Globus pallidus (tissue), 1 donor: ENCODE data around the gene OAF.

Experiments
- DNase-seq: peaks from one replicate; pipeline ENCODE4 v3.0.0-alpha.2; 2015; ENCODE audit warnings: low spot score

The OAF gene

DNA sequence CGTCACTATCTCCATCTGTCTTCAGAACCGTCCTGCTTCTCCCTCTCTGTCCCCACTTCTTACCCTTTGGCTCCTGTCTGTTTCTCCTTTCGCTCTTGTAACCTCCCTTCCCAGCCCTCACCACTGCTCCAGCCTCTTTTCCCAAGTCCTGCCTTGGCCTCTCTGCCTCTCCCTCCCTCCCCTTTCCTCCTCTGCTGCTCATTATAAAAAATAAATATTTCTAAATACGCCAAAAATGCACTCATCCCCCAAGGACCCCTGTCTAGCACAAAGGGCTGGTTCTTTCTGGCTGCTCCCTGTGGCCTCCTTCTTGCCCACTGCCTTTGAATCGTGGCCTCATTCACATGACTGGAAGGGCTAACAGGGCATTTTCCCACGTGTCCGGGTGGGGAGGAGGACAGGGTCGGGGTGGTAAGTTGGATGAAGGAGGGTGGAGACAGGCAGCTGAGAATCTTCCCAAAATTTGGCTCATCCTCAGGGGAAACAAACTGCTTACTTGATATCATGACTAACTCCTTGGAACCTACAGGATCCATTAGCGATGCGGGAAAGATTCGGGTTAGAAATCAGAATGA, 26.4 kb upstream of the OAF start:
- DNase-seq, result no peak

DNA sequence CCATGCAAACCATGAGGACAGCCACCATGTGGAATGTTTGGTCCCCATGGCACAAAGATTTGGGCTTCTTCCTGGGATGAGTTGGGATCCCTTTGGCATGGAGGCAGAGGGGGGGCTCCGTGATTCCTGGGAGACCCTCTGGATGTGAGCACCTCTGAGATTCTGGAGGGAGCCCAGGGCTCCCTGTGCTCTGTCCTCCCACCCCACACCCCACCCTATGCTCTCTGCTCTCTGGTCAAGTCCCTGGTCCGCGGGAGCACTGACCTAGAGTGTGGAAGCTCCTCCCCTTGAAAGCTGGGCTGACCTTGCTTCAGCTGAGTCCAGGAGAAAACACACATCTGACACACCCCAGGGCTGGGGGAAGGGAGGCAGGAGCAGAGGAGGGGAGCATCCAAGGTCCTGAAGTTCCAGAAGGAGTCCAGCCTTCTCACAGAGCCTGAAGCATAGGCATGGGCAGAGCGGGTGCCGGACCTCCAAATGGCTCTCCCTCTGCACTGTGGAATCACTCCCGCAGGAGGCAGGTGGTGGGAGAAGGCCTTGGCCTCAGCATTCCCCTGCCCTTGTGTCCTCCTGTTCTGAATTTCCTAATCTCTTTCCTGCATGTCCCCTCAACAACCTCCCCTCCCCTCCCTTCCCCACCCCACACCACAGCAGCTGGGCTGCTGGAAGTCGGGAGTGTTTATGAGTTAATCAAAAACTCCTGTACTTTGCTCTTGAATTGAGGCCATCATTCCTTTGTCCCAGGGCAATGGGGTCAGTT, 25.7 kb upstream of the OAF start:
- no peak for DNase-seq

DNA sequence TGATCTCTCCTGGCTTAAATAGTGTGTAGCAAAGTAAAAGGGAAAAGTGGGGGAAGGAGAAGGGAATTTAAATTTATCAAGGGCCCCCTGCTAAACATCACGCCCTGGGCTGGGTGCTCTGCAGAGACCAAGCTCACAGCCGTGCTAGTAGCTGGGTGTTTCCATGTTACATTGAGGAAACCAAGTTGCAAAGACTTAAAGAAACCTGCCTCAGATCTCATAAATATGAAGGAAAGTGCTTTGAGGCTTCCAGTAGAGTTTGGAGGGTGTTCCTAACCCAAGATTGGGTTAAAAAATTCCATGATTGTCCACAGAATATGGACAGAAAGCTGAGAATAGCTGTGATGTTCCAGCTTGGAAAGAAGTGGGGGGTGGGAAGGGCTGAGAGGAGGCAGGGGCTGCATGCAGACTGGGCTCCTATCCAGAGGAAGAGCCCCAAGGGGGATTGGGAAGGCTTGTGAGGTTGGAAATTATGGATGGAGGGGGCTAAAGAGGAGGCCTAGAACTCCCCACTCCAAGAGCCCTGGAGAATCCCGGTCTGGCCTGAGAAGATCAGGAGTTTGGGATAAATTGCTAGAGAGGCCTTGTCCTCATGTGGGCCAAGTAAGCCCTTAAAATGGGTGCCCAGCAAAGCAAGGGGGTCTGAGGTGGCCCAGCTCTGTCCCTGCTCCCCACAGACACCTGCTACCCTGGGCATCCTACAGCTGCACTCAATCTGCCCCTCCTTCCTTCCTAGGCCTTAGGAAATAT, 25.0 kb upstream of the OAF start:
- DNase-seq, result no peak

DNA sequence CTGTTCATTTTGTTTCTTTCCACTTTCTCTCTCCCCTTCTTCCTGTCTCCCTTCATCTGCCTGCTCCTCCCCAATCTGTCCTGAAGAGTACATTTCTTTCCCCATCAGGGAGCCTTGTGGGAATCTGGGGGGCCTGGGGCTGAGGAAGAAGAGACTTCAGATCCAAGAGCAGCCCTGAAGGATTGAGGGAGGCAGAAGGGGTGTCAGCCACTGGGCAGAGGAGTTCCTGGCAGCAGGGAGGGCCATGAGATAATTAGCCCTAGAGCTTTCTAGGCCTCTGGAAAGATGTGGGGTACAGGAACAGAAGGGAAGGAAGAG, 24.4 kb upstream of the OAF start:
- DNase-seq, result no peak

DNA sequence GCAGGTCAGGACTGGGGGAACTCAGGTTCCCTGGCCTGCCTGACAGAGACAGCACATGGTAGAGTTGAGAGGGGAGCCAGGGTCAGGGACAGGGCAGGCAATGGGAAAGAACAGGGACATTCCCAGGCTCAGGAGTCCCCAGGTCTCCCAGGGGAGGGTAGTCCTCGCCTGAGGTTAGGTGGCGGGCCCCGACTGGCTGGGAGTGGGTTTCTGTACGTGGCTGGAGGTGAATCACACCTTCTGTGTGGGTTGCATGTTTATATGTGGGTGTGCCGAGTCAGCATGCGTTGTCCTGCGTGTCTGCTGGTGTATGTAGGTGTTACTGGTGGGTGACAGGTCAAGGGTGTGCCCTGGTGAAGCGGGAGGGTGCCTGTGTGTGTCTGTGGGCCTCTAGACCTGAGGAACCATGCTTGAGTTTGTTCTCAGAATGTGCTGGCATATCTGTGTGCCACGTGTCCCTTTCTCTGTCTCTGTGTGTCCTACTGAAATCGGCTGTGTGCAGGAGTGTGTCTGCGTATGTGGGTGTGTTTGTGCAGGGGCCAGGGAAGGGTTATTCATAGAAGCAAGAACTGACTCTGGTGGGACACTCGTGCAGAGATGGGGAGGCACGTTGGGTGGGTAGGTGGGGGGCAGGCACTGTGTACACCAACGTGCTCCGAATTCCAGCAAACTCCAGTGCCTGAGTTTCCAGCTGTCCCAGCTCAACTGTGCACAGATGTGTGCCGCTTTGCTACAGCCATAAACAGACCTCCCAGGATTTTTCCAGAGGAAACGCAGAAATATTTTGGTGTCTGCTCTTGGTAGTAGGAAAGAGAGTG, 23.8 kb upstream of the OAF start:
- no peak for DNase-seq

DNA sequence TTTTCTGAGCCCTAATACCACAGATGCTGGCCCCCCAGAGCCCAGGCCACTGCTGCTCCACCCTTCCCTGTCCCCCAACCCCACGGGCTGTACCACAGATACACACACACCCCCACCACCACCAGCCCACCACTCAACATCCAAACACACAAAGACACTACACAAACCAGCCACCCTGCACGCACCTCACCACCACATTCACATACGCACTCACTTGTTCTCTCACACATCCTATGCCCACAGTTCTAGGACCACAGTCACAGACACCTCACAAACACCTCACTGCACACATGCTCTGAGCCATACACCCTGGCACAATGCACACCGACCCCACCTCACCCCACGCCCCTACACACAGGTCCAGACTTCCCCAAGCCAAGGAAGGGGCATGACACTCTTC, 22.5 kb upstream of the OAF start:
- DNase-seq, result no peak

DNA sequence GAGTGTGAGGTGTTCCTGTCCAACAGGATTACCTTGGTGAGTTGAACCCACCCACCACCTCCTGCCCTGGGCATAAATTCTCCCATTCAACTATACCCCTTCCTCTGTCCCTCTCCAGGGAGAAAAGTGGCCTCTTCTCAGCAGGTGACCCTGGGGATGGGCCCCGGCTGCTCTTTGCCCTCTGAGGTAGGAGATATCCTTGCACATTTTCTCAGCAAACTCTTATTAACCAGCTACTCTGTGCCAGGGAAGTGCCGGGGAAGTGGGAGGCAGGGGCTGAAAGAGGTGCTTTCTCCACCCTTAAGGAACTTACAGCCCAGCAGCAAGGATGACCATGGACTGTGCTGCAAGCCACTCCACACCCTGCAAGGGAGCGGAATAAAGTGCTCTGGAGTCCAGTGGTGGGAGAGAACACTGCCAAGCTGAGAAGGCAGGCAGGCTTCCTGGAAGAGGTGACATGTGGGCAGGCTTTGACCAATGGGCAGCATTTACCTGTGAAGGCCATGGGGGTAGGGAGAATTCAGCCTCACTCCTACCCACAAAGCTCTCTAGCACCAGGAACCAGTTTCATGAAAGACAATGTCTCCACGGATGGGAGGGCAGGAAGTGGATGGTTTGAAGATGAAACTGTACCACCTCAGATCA, 21.9 kb upstream of the OAF start:
- DNase-seq, result no peak

DNA sequence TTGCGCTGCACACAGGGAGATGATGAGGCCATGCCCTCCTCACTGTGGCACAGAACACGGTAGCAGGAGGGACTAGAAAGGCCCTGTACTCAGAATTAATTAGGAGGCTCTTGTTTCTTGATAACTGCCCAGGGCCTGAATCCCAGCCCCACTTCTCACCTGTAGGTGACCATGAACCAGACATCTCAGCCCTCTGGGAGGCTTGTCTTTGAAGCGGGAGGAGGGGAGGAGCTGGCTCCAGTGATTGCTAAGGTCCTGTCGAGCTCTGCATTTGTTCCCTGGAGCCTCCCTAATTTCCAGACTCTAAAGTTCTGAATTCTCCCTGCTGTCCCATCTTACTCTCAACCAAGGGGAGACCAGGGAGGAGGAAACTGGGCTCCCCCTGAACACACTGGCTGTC, 19.8 kb upstream of the OAF start:
- no peak for DNase-seq

DNA sequence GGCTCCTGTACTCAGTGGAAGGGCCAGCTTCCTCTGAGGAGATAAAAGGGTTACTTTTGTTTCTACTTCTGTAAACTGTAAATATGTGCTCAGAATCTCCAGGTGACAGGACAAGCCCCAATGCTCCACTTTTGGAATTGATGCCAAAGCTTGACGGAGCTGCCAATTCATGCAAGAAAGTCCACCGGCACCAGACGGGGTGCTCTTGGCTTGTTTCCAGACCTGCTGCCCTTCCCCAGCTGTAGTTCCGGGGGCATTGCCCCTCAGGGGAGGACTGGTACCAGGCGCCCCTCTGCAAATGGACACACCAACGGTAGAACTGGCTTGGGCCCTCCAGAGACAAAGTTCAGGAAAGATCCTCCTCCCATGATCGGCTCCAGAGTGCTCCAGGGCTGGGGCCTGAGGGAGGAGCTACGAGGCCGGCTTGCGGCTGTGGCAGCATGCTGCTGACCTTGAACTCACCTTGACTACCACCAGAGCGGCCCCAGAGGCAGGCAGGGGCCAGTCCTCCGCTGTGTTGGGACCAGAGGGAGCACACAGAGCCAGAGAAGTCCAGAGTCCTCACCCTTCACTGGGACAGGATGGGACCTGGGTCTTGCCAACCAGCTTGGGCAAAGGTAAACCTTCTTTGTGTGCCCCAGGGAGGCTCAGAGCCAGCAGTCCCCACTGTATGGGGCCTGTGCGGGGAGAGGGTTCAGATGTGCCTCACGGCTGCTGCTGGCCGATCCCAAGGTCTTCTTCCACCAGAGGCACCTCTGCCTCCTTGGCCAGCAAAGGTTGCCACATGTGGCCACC, 17.8 kb upstream of the OAF start:
- DNase-seq, result no peak

DNA sequence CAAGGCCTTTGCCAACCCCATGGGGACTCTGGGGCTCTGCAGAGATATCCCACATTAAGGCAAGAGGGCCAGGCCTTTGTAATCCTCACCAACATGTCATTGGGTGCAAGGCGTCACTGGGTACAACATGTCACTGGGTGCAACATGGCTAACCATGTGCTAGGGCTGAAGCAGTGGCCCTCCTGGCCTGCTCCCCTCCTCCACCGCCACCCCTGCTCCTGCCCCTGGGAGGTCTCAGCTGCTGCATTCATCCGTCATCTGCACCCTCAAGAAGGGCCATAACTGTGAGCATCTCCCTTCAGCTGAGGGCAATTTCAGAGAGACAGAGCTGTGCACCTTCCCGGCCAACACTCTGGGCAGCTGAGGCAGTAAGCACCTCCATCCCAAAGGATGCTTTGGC, 16.7 kb upstream of the OAF start:
- DNase-seq, result no peak

DNA sequence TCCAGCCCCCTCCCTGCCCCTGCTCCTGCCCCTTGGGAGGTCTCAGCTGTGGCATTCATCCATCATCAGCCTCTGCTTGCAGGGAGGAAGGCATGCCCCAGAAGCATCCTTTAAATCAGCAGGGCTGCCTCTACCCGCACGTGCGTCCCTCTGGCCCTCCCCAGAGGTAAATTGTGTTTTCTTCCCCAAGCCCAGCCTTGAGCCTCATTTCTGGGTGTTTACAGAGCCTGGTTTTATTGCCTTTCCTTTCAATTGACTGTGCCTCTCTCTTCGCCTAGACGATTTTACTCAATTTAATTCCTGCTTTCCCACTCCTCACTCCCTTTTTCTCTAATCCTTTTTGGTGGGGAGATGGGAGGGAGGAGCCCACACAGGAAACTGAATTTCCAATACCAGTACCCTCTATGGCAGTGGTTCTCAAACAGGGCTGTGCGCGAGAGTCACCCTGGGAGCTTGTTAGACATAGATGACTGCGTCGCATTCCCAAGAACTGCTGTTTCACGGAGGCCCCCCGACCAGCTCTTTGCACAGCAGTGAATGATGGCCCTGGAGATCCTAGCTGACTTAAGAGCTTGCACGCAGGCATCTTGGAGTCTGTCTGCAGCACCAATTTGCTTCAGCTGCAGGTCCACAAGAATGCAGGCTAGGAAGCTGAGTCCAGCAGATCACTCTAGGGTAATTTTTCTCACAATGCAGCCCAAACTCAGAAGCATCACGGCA, 15.1 kb upstream of the OAF start:
- DNase-seq, result no peak

DNA sequence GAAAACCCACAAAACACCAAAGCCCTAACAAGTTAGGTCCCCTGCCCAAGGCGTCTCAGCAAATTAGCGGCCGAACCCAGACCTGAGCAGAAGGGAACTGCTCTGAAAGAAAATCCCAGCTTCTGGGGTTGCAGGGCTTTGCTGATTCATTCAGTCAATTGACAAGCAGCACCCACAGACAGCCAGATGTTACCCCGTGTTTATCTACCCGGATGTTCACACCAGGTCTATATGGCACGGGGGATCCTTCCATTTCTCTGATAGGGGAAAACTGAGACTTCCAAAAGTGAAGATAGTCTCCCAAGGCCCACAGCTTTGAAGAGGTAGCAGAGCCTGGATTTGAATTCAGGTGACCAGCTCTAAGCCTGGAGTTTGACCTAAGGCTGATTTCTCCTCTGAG, 14.0 kb upstream of the OAF start:
- no peak for DNase-seq

DNA sequence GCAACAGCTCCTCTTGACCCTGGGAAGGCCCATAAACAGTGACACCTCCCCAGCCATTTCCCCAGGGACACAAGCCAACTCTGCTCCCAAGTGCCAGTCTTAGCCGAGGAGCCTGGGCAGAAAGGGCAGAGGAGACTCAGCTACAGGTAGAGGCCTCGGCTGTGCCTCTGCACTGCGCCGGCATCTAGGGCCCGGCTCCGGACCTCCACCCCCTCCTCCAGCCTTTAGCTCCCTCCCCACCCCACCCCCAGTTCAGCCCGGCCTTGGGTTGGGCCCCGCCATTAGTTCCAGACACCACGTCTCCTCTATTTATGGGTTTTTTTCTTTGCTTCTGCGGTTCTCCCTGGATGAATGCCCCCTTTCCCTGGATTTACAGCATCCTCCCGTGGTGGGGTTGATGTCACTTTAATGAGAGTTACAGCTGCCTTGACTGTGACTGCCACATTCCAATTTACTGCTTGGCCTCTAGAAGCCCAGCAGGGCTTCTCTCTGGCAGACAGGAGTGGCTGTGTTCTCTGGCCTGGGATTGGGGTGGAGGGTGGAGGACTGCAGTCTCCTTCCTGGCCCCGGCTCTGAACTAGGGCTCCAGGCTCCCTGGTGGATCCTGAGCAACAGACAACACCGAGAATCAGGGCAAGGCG, 13.5 kb upstream of the OAF start:
- peak; percentile 54 for DNase-seq

DNA sequence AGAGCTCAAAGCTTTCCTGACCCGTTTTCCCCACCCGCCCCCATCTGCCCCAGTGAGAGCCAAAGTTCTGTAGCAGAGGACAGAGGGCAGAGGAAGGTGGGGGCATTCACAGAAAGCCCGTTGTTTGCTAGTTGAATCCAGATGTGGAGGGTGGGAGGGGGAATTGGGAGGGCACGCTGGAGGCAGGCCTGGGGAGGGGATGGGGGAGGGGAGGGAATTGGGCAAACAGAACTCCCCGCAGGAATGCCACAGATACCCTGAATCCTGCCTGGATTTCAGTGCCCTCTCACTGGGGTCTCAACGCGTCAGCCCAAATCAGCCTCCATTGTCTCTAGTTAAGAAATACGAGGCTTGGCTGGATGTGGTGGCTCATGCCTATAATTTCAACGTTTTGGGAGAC, 12.9 kb upstream of the OAF start:
- DNase-seq, result peak; percentile 64

DNA sequence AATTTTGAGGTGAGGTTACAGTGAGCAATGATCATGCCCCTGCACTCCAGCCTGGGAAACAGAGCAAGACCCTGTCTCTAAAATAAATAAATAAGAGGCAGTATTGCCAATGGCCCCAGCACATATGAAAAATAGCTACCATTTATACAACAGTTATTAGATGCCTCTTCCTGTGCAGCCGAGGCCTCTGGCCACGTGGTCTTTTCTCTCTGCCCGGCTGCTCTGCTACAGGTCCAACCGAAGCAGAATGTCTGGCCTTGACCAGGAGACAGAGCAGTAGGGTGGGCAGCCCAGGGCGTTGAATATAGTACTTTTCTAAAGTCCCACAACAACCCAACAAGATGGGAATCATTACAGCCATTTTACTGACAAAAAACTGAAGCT, 12.4 kb upstream of the OAF start:
- no peak for DNase-seq

DNA sequence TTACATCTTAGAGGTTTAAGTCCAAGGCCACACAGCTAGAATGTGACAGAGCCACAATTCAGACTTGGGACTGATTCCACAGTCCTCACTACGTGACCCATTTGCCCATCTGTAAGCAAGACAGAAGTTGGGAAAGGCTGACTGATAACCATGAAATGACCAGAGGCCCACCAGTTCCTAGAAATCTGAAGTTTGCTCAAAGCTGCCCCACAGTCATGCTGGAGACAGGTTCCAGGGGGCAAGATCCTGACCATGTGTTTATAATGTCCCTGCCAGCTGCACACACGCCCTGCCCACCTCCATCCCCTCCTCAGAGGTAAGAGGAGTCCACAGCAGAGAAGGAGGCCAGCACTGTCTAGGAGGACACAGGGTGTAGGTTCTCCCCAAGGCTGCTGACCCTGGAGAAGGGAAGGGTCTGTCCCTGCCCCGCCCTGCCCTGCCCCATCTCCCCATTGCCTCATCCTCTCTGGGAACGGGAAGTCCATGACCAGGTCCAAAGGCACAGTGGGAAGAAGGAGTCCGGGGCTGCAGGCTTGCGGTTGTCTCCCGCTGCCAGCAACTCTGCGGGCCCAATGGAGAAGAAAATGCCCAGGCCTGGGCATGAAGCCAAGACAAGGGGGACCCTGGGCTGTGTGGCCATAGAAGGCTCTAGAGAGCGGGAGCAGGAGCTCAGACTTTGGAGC, 11.9 kb upstream of the OAF start:
- no peak for DNase-seq

DNA sequence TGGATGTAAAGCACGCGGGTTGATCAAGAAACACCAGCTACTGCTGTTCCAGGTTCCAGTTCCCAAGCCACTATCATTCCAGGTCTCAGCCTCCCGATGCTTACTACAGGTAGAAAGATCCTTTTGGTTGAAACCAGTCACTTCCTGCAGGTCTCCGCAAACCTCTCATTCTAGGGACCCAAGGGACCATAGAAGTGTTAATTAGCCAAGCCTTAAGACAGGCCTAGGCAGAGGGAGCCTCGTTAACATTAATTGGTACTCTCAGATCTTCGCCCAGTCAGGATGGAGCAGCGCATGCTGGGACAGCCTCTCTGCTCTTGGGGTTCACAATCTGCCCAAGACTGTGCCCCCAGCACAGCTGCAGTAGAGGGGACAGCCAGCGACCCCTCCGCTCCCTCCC, 11.2 kb upstream of the OAF start:
- no peak for DNase-seq

DNA sequence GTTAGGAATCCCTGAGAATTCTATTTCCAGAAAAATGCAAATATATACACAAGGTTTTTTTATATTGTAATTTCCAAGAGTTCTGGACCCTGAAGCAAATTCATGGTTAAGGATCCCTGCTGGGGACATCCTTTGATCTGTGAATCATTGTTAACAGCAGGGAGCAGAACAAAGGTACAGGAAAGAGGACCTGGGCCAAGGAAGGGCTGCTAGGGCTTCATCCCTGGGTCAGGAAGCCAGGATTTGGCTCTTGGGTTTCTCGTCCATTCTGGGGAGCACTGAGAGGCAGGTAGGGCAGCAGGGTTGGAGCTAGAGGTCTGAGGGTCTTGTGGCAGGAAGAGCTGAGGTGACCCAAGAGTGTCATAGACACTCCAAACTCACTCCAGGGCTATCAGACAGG, 10.2 kb upstream of the OAF start:
- no peak for DNase-seq

DNA sequence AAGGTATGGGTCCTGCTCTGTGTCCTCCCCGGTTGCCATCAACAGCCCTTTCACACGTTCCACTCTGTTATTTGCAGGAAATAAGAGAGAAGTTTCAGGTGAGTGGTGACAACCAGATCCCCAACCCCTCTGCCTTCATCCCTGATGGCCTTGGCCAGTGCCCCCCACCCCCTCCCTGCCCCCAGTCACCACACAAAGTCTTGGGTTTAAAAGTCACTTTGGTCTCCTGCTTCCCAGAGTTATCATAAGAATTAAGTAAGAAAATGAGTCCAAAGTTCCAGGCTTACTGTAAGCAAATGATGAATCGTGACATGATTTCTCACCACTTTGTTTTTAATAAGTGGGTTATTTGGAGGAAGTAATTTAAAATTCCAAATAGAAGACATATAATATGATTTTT, 9.2 kb upstream of the OAF start:
- no peak for DNase-seq

DNA sequence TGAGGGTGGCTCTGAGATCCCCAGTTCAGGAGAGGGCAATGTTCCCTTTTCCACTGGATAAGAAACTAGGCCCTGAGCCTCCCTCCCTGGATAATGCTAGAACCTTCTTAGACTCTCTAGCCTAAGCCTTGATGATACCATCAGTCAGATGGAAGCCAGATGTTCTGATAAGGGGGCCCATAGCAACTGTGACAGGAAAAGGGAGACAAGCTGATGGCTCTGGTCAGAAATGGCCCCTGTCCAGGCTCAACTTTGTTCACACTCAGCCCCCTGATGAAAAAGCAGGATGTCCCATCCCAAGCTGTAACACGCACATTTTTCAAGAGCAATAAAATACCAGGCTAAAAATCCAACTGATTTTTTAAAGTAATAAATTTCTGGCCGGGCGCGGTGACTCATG, 7.2 kb upstream of the OAF start:
- DNase-seq, result no peak
